ENCODE results near the gene GTSF1L. TPM values are rescaled to one million over a fixed set of nuclear protein-coding genes. Genes with fewer than 3 reads are reported as not detected.

GTSF1L gene
- total RNA-seq, 1 experiment from 2014 or later = not detected

GRCh38 chr20:43680981-43681380, 45.8 kb downstream of the GTSF1L start:
- Histone ChIP-seq H3K4me3 (ENCODE audit: low read depth, low read length, poor library complexity, severe bottlenecking) (no peak overlapping the region), H3K27ac (ENCODE audit: low read depth, low read length, poor library complexity, severe bottlenecking) (no peak overlapping the region), H3K9me3 (ENCODE audit: low read depth, low read length, poor library complexity, severe bottlenecking) (no peaks in the 10 kb centered on the region), H3K4me1 (ENCODE audit: insufficient read depth, low read length, poor library complexity, severe bottlenecking) (peaks cover 4% of the 10 kb centered on the region), H3K27me3 (replicated peaks; ENCODE audit: insufficient read depth, low read depth, low read length, poor library complexity) (no peaks in the 10 kb centered on the region), H3K36me3 (ENCODE audit: insufficient read depth, low read length, poor library complexity, severe bottlenecking) (peaks cover 33% of the 10 kb centered on the region)
- ChIA-PET CTCF (interaction anchor here (1.2 kb wide), 1 partner anchor 11 kb away, joined by 4 read pairs; no protein-coding TSS in a partner anchor), POLR2A (ENCODE audit: low non-redundant PET) (interaction anchor here (0.6 kb wide), 1 partner anchor 224 kb away, joined by 3 read pairs; no protein-coding TSS in a partner anchor)
- no peak for DNase-seq (ENCODE audit: low spot score)
- BruUV-seq (replicated peaks) = no TSS peak
- TF ChIP-seq CTCF (conservative IDR thresholded peaks at IDR 0.05; ENCODE audit: low read depth, low read length) (no peak), EZH2 (IDR thresholded peaks at IDR 0.05; ENCODE audit: borderline replicate concordance, low read depth, low read length, poor library complexity, severe bottlenecking) (no peak)
- intact Hi-C loops (cut with micrococcal nuclease; ENCODE audit: unreplicated experiment) = loop anchor here (10.0 kb wide), 1 partner anchor 146 kb away; no protein-coding TSS in a partner anchor

GRCh38 chr20:43676368-43676767, 50.4 kb downstream of the GTSF1L start:
- intact Hi-C loops (cut with micrococcal nuclease; ENCODE audit: unreplicated experiment) = loop anchor here (10.0 kb wide), 1 partner anchor 58 kb away; no protein-coding TSS in a partner anchor
- H3K27ac ChIP-seq (ENCODE audit: low read depth, low read length, poor library complexity, severe bottlenecking) = no peak overlapping the region
- H3K4me3 ChIP-seq (ENCODE audit: low read depth, low read length, poor library complexity, severe bottlenecking) = no peak overlapping the region
- peaks cover 4% of the 10 kb centered on the region for H3K4me1 ChIP-seq (ENCODE audit: insufficient read depth, low read length, poor library complexity, severe bottlenecking)
- no peaks in the 10 kb centered on the region for H3K9me3 ChIP-seq (ENCODE audit: low read depth, low read length, poor library complexity, severe bottlenecking)
- TF ChIP-seq EZH2 (IDR thresholded peaks at IDR 0.05; ENCODE audit: borderline replicate concordance, low read depth, low read length, poor library complexity, severe bottlenecking) = no peak
- TF ChIP-seq CTCF (conservative IDR thresholded peaks at IDR 0.05; ENCODE audit: low read depth, low read length) = no peak
- BruUV-seq (replicated peaks) = no TSS peak
- POLR2A ChIA-PET (ENCODE audit: low non-redundant PET) = no interaction called here
- no peaks in the 10 kb centered on the region for H3K27me3 ChIP-seq (replicated peaks; ENCODE audit: insufficient read depth, low read depth, low read length, poor library complexity)
- no peak for DNase-seq (ENCODE audit: low spot score)
- CTCF ChIA-PET = no interaction called here
- peaks cover 49% of the 10 kb centered on the region for H3K36me3 ChIP-seq (ENCODE audit: insufficient read depth, low read length, poor library complexity, severe bottlenecking)

Other genes with a start within 250 kb of the GTSF1L start
- gene L3MBTL1, start 219.3 kb downstream of the GTSF1L start, total RNA-seq (2021) = 8.1 and 9.6 TPM in 2 replicates
- gene SGK2, start 168.0 kb downstream of the GTSF1L start, total RNA-seq (2021) = 0.13 and 1.1 TPM in 2 replicates
- 44.3 and 49.6 TPM in 2 replicates for gene IFT52, start 136.1 kb downstream of the GTSF1L start, total RNA-seq (2021)
- 256 TPM in 2 replicates for gene MYBL2, start 59.9 kb downstream of the GTSF1L start, total RNA-seq (2021)
- 107 and 117 TPM in 2 replicates for gene TOX2, start 187.8 kb upstream of the GTSF1L start, total RNA-seq (2021)